H1 (cell line): Measurements from ENCODE around the gene GSDME.

Experiments
- BRCA1 ChIP-seq: IDR thresholded peaks from 2 replicates; pipeline ENCODE4 v1.6.1; 2012; ENCODE audit warnings: low read depth, low read length, improper control_type of control experiment
- CEBPB ChIP-seq: IDR thresholded peaks from 2 replicates; pipeline ENCODE4 v1.6.1; 2012; ENCODE audit warnings: low read depth, low read length
- EZH2 ChIP-seq: fragments of 200-600 bp; sonication (generic); IDR thresholded peaks from 2 replicates; pipeline ENCODE4 v1.7.1; 2012; ENCODE audit warnings: low read depth, mild to moderate bottlenecking, moderate library complexity, low read length, inconsistent platforms; ENCODE audit not compliant: severe bottlenecking
- HDAC2 ChIP-seq, 2 experiments: fragments of 300-600 bp in 1 of 2; sonication (generic) in 1 of 2; IDR thresholded peaks; 2 replicates each; pipeline ENCODE4 v1.6.1; 2011 to 2012; ENCODE audit warnings: low read depth in 2 of 2, low read length in 2 of 2, mild to moderate bottlenecking in 2 of 2, moderate library complexity in 2 of 2, borderline replicate concordance in 1 of 2, inconsistent platforms in 1 of 2
- JUND ChIP-seq: IDR thresholded peaks from 2 replicates; pipeline ENCODE4 v1.6.1; 2011; ENCODE audit warnings: mild to moderate bottlenecking, improper control_type of control experiment, low read length
- POLR2A ChIP-seq, 2 experiments: IDR thresholded peaks; 1 replicate in 1 of 2; 2 replicates in 1 of 2; pipeline ENCODE4 v1.6.1; 2011; ENCODE audit warnings: low read depth in 2 of 2, low read length in 2 of 2, mild to moderate bottlenecking in 2 of 2; ENCODE audit errors: control extremely low read depth in 1 of 2
- POLR2AphosphoS5 ChIP-seq: IDR thresholded peaks from 2 replicates; pipeline ENCODE4 v1.6.1; 2011; ENCODE audit warnings: low read depth, low read length
- SRF ChIP-seq: IDR thresholded peaks from 2 replicates; pipeline ENCODE4 v1.6.1; 2011; ENCODE audit warnings: mild to moderate bottlenecking, low read depth, low read length, moderate library complexity
- YY1 ChIP-seq: IDR thresholded peaks from 2 replicates; pipeline ENCODE4 v1.6.1; 2011; ENCODE audit warnings: low read depth, mild to moderate bottlenecking, low read length
- ZNF274 ChIP-seq: IDR thresholded peaks from 2 replicates; pipeline ENCODE4 v1.7.0; 2012; ENCODE audit warnings: low read length, borderline replicate concordance; ENCODE audit errors: extremely low read depth
- TF ChIP-seq, protein P1 (sequence below), 3 experiments: IDR thresholded peaks; 1 replicate in 2 of 3; 2 replicates in 1 of 3; pipeline versions ENCODE4 v1.5.1 to v1.6.1; 2011; ENCODE audit warnings: low read length in 3 of 3, mild to moderate bottlenecking in 3 of 3, inconsistent platforms in 2 of 3, low read depth in 1 of 3, moderate library complexity in 1 of 3; ENCODE audit not compliant: insufficient read depth in 1 of 3; ENCODE audit errors: control extremely low read depth in 1 of 3
- TF ChIP-seq, protein P2 (sequence below): IDR thresholded peaks from 2 replicates; pipeline ENCODE4 v1.6.1; 2011; ENCODE audit warnings: low read depth, mild to moderate bottlenecking, low read length; ENCODE audit not compliant: insufficient read depth
- TF ChIP-seq, protein P3 (sequence below): IDR thresholded peaks from 2 replicates; pipeline ENCODE4 v1.6.1; 2011; ENCODE audit warnings: low read length, improper control_type of control experiment

DNA sequence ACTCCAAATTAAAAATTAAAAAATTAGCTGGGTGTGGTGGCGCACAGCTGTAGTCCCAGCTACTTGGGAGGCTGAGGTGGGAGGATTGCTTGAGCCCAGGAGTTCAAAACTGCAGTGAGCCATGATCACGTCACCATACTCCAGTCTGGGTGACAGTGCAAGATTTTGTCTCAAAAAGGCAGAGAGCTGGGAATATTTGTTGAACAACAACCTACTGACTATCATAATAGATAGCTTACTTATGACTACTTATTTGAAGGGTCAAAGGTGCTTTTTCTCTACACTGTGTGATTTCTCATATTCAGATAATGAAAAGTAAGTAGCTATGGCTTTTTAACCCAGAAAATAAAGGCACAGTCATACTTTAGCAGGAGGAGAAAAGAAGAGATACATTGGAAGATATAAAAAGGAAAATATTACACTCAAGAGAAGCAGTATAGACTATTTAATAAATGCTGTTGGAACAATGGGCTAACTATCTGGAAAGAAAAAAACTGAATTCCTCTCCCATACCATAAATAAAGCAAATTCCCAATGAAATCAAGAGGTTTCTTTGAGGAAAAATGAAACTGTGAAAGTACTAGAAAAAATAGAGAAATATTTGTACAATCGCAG is 6.7 kb downstream of the GSDME start:
- TF ChIP-seq, protein P1, sequence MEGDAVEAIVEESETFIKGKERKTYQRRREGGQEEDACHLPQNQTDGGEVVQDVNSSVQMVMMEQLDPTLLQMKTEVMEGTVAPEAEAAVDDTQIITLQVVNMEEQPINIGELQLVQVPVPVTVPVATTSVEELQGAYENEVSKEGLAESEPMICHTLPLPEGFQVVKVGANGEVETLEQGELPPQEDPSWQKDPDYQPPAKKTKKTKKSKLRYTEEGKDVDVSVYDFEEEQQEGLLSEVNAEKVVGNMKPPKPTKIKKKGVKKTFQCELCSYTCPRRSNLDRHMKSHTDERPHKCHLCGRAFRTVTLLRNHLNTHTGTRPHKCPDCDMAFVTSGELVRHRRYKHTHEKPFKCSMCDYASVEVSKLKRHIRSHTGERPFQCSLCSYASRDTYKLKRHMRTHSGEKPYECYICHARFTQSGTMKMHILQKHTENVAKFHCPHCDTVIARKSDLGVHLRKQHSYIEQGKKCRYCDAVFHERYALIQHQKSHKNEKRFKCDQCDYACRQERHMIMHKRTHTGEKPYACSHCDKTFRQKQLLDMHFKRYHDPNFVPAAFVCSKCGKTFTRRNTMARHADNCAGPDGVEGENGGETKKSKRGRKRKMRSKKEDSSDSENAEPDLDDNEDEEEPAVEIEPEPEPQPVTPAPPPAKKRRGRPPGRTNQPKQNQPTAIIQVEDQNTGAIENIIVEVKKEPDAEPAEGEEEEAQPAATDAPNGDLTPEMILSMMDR (IDR thresholded peaks at IDR 0.05; ENCODE audit: control extremely low read depth in 1 of 3, insufficient read depth in 1 of 3, low read depth in 1 of 3, low read length in 3 of 3): no peak
- no peak for TF ChIP-seq EZH2
- TF ChIP-seq, protein P2, sequence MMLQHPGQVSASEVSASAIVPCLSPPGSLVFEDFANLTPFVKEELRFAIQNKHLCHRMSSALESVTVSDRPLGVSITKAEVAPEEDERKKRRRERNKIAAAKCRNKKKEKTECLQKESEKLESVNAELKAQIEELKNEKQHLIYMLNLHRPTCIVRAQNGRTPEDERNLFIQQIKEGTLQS: no peak
- no peak for TF ChIP-seq POLR2A (IDR thresholded peaks at IDR 0.05; ENCODE audit: control extremely low read depth in 1 of 2, low read depth in 2 of 2, low read length in 2 of 2)
- no peak for TF ChIP-seq YY1
- TF ChIP-seq POLR2AphosphoS5: no peak
- no peak for TF ChIP-seq SRF
- TF ChIP-seq ZNF274: no peak
- TF ChIP-seq CEBPB: no peak
- TF ChIP-seq HDAC2 (IDR thresholded peaks at IDR 0.05; ENCODE audit: borderline replicate concordance in 1 of 2, low read depth in 2 of 2, low read length in 2 of 2): no peak
- TF ChIP-seq, protein P3, sequence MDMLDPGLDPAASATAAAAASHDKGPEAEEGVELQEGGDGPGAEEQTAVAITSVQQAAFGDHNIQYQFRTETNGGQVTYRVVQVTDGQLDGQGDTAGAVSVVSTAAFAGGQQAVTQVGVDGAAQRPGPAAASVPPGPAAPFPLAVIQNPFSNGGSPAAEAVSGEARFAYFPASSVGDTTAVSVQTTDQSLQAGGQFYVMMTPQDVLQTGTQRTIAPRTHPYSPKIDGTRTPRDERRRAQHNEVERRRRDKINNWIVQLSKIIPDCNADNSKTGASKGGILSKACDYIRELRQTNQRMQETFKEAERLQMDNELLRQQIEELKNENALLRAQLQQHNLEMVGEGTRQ: no peak
- no peak for TF ChIP-seq BRCA1
- no peak for TF ChIP-seq JUND
